ENCODE measurements around the gene TMF1.

TMF1 gene

DNA sequence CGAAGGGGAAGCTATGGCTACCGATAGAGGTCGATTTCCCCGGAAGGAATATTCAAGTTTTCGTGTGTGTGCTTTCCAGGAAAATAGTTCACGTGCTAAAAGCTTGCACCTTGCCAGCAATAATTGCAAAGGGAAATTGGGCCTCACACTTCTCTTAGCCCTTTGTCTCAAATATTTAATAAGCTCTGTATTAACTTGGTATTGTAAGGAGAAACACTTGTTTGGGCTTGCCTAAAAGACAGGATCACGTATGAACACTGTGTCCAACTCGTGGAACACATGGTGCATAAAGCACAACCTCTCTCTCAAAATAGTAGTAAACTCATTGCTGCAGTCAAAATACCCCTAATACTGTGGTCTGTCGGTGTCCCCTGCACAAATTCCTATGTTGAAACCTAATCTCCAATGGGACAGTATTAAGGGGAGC is 352 bp upstream of the TMF1 start:
- Histone ChIP-seq H3K9me3 (no peaks in the 10 kb centered on the region), H3K27ac (peak overlapping the region; percentile 14; the same call in 1 of the 2 replicates), H3K4me2 (peak overlapping the region; percentile 79), H3K36me3 (peaks cover 46% of the 10 kb centered on the region), H3K4me1 (peaks cover 29% of the 10 kb centered on the region), H3K4me3 (peak overlapping the region; percentile 80), H3K27me3 (no peaks in the 10 kb centered on the region), H4K20me1 (peaks cover 36% of the 10 kb centered on the region), H3K9ac (peak overlapping the region; percentile 38)
- no peak for TF ChIP-seq Cebpa-rat (IDR thresholded peaks at IDR 0.05)

- H3K9me3 ChIP-seq: no peaks in the 10 kb centered on the region
- peaks cover 44% of the 10 kb centered on the region for H3K36me3 ChIP-seq
- H3K27ac ChIP-seq: no peak overlapping the region
- peaks cover 50% of the 10 kb centered on the region for H4K20me1 ChIP-seq
- no peak overlapping the region for H3K4me2 ChIP-seq
- H3K27me3 ChIP-seq: no peaks in the 10 kb centered on the region
- H3K9ac ChIP-seq: no peak overlapping the region
- H3K4me3 ChIP-seq: no peak overlapping the region
- peaks cover 29% of the 10 kb centered on the region for H3K4me1 ChIP-seq
- no peak for TF ChIP-seq Cebpa-rat (IDR thresholded peaks at IDR 0.05)
Observed at GRCh38 chr3:69048990-69049389, 3.1 kb downstream of the TMF1 start.

- Histone ChIP-seq H3K4me3 (no peak overlapping the region), H3K27ac (no peak overlapping the region), H4K20me1 (peaks cover 35% of the 10 kb centered on the region), H3K27me3 (no peaks in the 10 kb centered on the region), H3K4me2 (no peak overlapping the region), H3K9me3 (no peaks in the 10 kb centered on the region), H3K36me3 (peaks cover 81% of the 10 kb centered on the region), H3K4me1 (peaks cover 8% of the 10 kb centered on the region), H3K9ac (no peak overlapping the region)
- no peak for TF ChIP-seq Cebpa-rat (IDR thresholded peaks at IDR 0.05)
Observed at GRCh38 chr3:69044608-69045007, 7.5 kb downstream of the TMF1 start.

DNA sequence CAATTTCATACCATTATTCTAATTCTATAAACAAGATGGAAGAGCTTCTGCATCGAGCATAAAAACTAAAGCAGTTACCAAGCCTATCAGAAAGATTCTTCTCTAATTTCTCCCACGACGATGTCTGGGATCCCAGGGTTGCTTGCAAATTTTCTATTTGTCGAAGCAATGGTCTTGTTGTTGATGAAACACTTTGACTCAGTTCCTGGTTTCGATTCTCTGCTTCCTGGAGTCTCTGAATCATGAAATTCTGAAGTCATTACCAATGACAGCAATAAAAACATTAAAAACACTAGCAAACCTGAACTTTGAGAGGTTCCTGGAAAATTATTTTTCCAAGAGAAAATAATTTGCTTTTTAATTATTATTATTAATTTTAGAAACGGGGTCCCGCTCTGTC is 18.7 kb downstream of the TMF1 start:
- Histone ChIP-seq H3K36me3 (peaks cover 86% of the 10 kb centered on the region), H3K4me3 (no peak overlapping the region), H3K27ac (no peak overlapping the region), H4K20me1 (no peaks in the 10 kb centered on the region), H3K9me3 (no peaks in the 10 kb centered on the region), H3K4me2 (no peak overlapping the region), H3K27me3 (no peaks in the 10 kb centered on the region), H3K9ac (no peak overlapping the region), H3K4me1 (no peaks in the 10 kb centered on the region)
- TF ChIP-seq Cebpa-rat (IDR thresholded peaks at IDR 0.05): no peak

- Histone ChIP-seq H3K36me3 (peaks cover 85% of the 10 kb centered on the region), H3K27me3 (no peaks in the 10 kb centered on the region), H3K27ac (no peak overlapping the region), H3K4me1 (no peaks in the 10 kb centered on the region), H3K4me3 (no peak overlapping the region), H3K9ac (no peak overlapping the region), H3K9me3 (no peaks in the 10 kb centered on the region), H3K4me2 (no peak overlapping the region), H4K20me1 (no peaks in the 10 kb centered on the region)
- TF ChIP-seq Cebpa-rat (IDR thresholded peaks at IDR 0.05): no peak
Observed at GRCh38 chr3:69032737-69033136, 19.4 kb downstream of the TMF1 start.

DNA sequence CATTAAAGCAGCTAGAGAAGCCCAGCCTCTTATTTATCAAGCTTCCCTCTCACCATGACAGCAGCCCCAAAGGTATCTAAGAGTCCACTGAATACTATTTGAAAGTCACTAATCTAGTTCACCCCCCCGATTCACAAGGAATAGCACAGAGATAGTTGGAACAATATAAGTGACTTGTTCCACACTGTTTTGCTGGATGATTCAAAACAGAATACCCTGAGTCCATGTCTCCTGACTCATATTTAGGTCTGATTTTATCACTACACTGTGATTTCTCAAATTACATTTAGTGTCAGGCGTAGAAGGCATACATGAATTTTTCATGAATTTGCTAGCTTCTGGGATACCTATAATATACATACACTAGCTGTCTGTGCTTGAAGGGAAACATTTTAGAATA is 20.0 kb downstream of the TMF1 start:
- no peak for TF ChIP-seq Cebpa-rat (IDR thresholded peaks at IDR 0.05)
- H3K9ac ChIP-seq: no peak overlapping the region
- H3K36me3 ChIP-seq: peaks cover 85% of the 10 kb centered on the region
- H3K9me3 ChIP-seq: no peaks in the 10 kb centered on the region
- H3K27ac ChIP-seq: no peak overlapping the region
- no peaks in the 10 kb centered on the region for H4K20me1 ChIP-seq
- no peak overlapping the region for H3K4me3 ChIP-seq
- H3K27me3 ChIP-seq: no peaks in the 10 kb centered on the region
- no peaks in the 10 kb centered on the region for H3K4me1 ChIP-seq
- H3K4me2 ChIP-seq: no peak overlapping the region

GRCh38 chr3:69031635-69032034 is 20.5 kb downstream of the TMF1 start:
- H3K27me3 ChIP-seq: no peaks in the 10 kb centered on the region
- no peak overlapping the region for H3K27ac ChIP-seq
- H3K4me3 ChIP-seq: no peak overlapping the region
- no peak overlapping the region for H3K9ac ChIP-seq
- peaks cover 84% of the 10 kb centered on the region for H3K36me3 ChIP-seq
- H3K4me1 ChIP-seq: no peaks in the 10 kb centered on the region
- no peak overlapping the region for H3K4me2 ChIP-seq
- no peaks in the 10 kb centered on the region for H3K9me3 ChIP-seq
- no peak for TF ChIP-seq Cebpa-rat (IDR thresholded peaks at IDR 0.05)
- H4K20me1 ChIP-seq: no peaks in the 10 kb centered on the region

- Histone ChIP-seq H3K27ac (no peak overlapping the region), H3K36me3 (peaks cover 36% of the 10 kb centered on the region), H3K4me2 (no peak overlapping the region), H4K20me1 (no peaks in the 10 kb centered on the region), H3K27me3 (no peaks in the 10 kb centered on the region), H3K4me3 (no peak overlapping the region), H3K9me3 (no peaks in the 10 kb centered on the region), H3K9ac (no peak overlapping the region), H3K4me1 (no peaks in the 10 kb centered on the region)
- TF ChIP-seq Cebpa-rat (IDR thresholded peaks at IDR 0.05): no peak
Observed at GRCh38 chr3:69020857-69021256, 31.3 kb downstream of the TMF1 start.

GRCh38 chr3:69020424-69020823 is 31.7 kb downstream of the TMF1 start:
- Histone ChIP-seq H3K4me1 (peaks cover under 1% of the 10 kb centered on the region; the same call in 1 of the 2 replicates), H3K27ac (no peak overlapping the region), H3K9ac (no peak overlapping the region), H3K4me3 (no peak overlapping the region), H4K20me1 (no peaks in the 10 kb centered on the region), H3K27me3 (no peaks in the 10 kb centered on the region), H3K4me2 (no peak overlapping the region), H3K9me3 (no peaks in the 10 kb centered on the region), H3K36me3 (peaks cover 32% of the 10 kb centered on the region)
- TF ChIP-seq Cebpa-rat (IDR thresholded peaks at IDR 0.05): no peak

- Histone ChIP-seq H3K9ac (no peak overlapping the region), H3K4me2 (no peak overlapping the region)
- no peak for TF ChIP-seq Cebpa-rat (IDR thresholded peaks at IDR 0.05)
Observed at GRCh38 chr3:69016901-69017300, 35.2 kb downstream of the TMF1 start.

DNA sequence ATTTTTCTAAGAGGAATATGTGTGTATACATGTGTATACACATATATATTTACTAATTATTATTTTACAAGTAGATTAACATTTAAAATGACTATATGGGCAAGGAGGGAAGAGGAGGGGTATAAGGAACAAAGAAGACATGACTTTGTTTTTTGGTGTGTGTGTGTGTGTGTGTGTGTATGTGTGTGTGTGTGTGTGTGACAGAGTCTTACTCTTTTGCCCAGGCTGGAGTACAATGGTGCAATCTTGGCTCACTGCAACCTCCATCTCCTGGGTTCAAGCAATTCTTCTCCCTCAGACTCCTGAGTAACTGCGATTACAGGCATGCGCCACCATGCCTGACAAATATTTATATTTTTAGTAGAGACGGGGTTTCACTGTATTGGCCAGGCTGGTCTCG is 36.0 kb downstream of the TMF1 start:
- no peak overlapping the region for H3K9ac ChIP-seq
- peaks cover 14% of the 10 kb centered on the region for H3K36me3 ChIP-seq
- no peak overlapping the region for H3K4me2 ChIP-seq
- H3K4me1 ChIP-seq: peaks cover 26% of the 10 kb centered on the region
- TF ChIP-seq Cebpa-rat (IDR thresholded peaks at IDR 0.05): no peak
- no peaks in the 10 kb centered on the region for H3K27me3 ChIP-seq
- H3K27ac ChIP-seq: no peak overlapping the region
- no peak overlapping the region for H3K4me3 ChIP-seq
- no peaks in the 10 kb centered on the region for H3K9me3 ChIP-seq
- no peaks in the 10 kb centered on the region for H4K20me1 ChIP-seq

More at GRCh38 chr3:69016901-69017300, 35.2 kb downstream of the TMF1 start:
- peaks cover 19% of the 10 kb centered on the region for H3K36me3 ChIP-seq
- no peak overlapping the region for H3K4me3 ChIP-seq
- no peak overlapping the region for H3K27ac ChIP-seq
- H4K20me1 ChIP-seq: no peaks in the 10 kb centered on the region
- H3K9me3 ChIP-seq: no peaks in the 10 kb centered on the region
- no peaks in the 10 kb centered on the region for H3K27me3 ChIP-seq
- H3K4me1 ChIP-seq: peaks cover 26% of the 10 kb centered on the region
